ENCODE data around the gene DAB2IP.

The DAB2IP gene

GRCh38 chr9:121776739-121777637, 125.6 kb downstream of the DAB2IP start:
- TF ChIP-seq EZH2 (IDR thresholded peaks at IDR 0.05; ENCODE audit: borderline replicate concordance, low read length) = no peak
- TF ChIP-seq, protein P1, sequence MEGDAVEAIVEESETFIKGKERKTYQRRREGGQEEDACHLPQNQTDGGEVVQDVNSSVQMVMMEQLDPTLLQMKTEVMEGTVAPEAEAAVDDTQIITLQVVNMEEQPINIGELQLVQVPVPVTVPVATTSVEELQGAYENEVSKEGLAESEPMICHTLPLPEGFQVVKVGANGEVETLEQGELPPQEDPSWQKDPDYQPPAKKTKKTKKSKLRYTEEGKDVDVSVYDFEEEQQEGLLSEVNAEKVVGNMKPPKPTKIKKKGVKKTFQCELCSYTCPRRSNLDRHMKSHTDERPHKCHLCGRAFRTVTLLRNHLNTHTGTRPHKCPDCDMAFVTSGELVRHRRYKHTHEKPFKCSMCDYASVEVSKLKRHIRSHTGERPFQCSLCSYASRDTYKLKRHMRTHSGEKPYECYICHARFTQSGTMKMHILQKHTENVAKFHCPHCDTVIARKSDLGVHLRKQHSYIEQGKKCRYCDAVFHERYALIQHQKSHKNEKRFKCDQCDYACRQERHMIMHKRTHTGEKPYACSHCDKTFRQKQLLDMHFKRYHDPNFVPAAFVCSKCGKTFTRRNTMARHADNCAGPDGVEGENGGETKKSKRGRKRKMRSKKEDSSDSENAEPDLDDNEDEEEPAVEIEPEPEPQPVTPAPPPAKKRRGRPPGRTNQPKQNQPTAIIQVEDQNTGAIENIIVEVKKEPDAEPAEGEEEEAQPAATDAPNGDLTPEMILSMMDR (IDR thresholded peaks at IDR 0.05; ENCODE audit: low read length) = no peak
- Histone ChIP-seq H3K4me3 (ENCODE audit: low read depth, low read length, poor library complexity, severe bottlenecking) (no peak overlapping the region), H4K20me1 (ENCODE audit: insufficient read depth, low read length) (no peaks in the 10 kb centered on the region), H3K27ac (ENCODE audit: low read depth, low read length, poor library complexity, severe bottlenecking) (no peak overlapping the region), H3F3A (ENCODE audit: insufficient read depth, low read length) (no peaks in the 10 kb centered on the region), H3K79me2 (ENCODE audit: insufficient read depth, low read length) (no peaks in the 10 kb centered on the region), H3K4me1 (ENCODE audit: insufficient read depth, low read length, severe bottlenecking) (no peaks in the 10 kb centered on the region), H3K4me2 (ENCODE audit: low read length) (no peak overlapping the region), H3K9me2 (ENCODE audit: low read depth, low read length) (no peaks in the 10 kb centered on the region), H2AFZ (ENCODE audit: low read length) (no peak overlapping the region), H3K9ac (ENCODE audit: low read length) (no peak overlapping the region), H3K9me3 (ENCODE audit: low read length) (0 out of 2 replicates have a peak, but pooled peaks cover 2% of the 10 kb centered on the region), H3K27me3 (ENCODE audit: insufficient read depth, low read length) (no peaks in the 10 kb centered on the region), H3K36me3 (ENCODE audit: insufficient read depth, low read length) (peaks cover 80% of the 10 kb centered on the region)

DNA sequence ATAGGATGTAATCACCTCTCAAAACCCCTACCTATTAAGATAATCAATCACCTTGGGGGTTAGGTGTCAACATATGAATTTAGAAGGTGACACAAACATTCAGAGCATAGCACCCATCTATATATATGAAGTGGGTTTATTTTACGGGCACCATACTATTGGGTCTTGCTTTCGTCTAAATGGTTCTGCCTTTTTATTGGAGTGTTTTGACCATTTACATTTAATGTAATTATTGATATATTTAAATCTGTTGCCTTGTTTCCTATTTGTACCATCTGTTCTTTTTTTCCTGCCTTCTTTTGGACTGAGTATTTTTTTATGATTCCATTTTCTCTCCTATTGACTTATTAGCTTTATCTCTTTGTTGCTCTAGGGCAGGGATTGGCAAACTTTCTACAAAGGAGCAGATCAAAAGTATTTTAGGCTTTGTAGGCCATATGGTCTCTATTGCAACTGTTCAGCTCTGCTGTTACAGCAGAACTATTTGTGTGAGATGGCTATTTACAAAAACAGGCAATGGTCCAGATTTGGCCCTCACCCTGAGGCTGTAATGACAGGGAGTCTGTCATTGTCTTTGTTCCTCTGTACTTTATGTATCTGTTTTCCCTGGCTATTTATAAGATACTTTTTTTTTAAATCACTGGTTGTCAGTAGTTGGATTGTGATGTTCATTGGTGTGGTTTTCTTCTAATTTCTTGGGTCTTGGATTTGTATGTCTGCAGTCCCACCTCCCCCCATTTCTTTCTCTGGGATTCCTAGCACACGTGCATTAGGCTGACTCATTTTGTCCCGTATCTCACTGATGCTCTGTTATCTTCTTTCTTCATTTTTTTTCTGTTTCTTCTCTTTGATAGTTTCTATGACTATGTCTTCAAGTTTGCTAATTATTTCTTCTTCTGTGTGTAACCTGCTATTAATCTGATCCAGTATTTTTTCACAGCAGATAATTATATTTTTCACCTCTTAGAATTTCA, 127.1 kb downstream of the DAB2IP start:
- Histone ChIP-seq H3K4me3 (ENCODE audit: low read depth, low read length, poor library complexity, severe bottlenecking) (no peak overlapping the region), H3K9ac (ENCODE audit: low read length) (no peak overlapping the region), H3K36me3 (ENCODE audit: insufficient read depth, low read length) (peaks cover 75% of the 10 kb centered on the region), H3K9me3 (ENCODE audit: low read length) (0 out of 2 replicates have a peak, but pooled peaks cover 2% of the 10 kb centered on the region), H3K4me2 (ENCODE audit: low read length) (no peak overlapping the region), H2AFZ (ENCODE audit: low read length) (no peak overlapping the region), H3K4me1 (ENCODE audit: insufficient read depth, low read length, severe bottlenecking) (no peaks in the 10 kb centered on the region), H3K27me3 (ENCODE audit: insufficient read depth, low read length) (no peaks in the 10 kb centered on the region), H3K9me2 (ENCODE audit: low read depth, low read length) (no peaks in the 10 kb centered on the region), H3K79me2 (ENCODE audit: insufficient read depth, low read length) (no peaks in the 10 kb centered on the region), H3K27ac (ENCODE audit: low read depth, low read length, poor library complexity, severe bottlenecking) (no peak overlapping the region), H3F3A (ENCODE audit: insufficient read depth, low read length) (no peaks in the 10 kb centered on the region), H4K20me1 (ENCODE audit: insufficient read depth, low read length) (no peaks in the 10 kb centered on the region)
- TF ChIP-seq EZH2 (IDR thresholded peaks at IDR 0.05; ENCODE audit: borderline replicate concordance, low read length) = no peak
- TF ChIP-seq, protein P1 (IDR thresholded peaks at IDR 0.05; ENCODE audit: low read length) = no peak

GRCh38 chr9:121779381-121780117, 128.1 kb downstream of the DAB2IP start:
- H3K36me3 ChIP-seq (ENCODE audit: insufficient read depth, low read length) = peaks cover 69% of the 10 kb centered on the region
- TF ChIP-seq, protein P1 (IDR thresholded peaks at IDR 0.05; ENCODE audit: low read length) = no peak
- no peak for TF ChIP-seq EZH2 (IDR thresholded peaks at IDR 0.05; ENCODE audit: borderline replicate concordance, low read length)
- H3K4me1 ChIP-seq (ENCODE audit: insufficient read depth, low read length, severe bottlenecking) = no peaks in the 10 kb centered on the region
- no peak overlapping the region for H2AFZ ChIP-seq (ENCODE audit: low read length)
- 0 out of 2 replicates have a peak, but pooled peaks cover 2% of the 10 kb centered on the region for H3K9me3 ChIP-seq (ENCODE audit: low read length)
- no peaks in the 10 kb centered on the region for H3K79me2 ChIP-seq (ENCODE audit: insufficient read depth, low read length)
- H3K9me2 ChIP-seq (ENCODE audit: low read depth, low read length) = no peaks in the 10 kb centered on the region
- no peaks in the 10 kb centered on the region for H3K27me3 ChIP-seq (ENCODE audit: insufficient read depth, low read length)
- H4K20me1 ChIP-seq (ENCODE audit: insufficient read depth, low read length) = no peaks in the 10 kb centered on the region
- H3K4me2 ChIP-seq (ENCODE audit: low read length) = no peak overlapping the region
- no peak overlapping the region for H3K9ac ChIP-seq (ENCODE audit: low read length)
- H3F3A ChIP-seq (ENCODE audit: insufficient read depth, low read length) = no peaks in the 10 kb centered on the region
- H3K4me3 ChIP-seq (ENCODE audit: low read depth, low read length, poor library complexity, severe bottlenecking) = no peak overlapping the region
- no peak overlapping the region for H3K27ac ChIP-seq (ENCODE audit: low read depth, low read length, poor library complexity, severe bottlenecking)

Data from OCI-LY1 (cell line).